Activated CD8-positive, alpha-beta T cell treated with anti-CD3 and anti-CD28 coated beads, Interleukin-2, amount 10 ng/mL, durations not matched to agents 7 days and 5 days (primary cell): ENCODE measurements around the gene METTL2B. TPM values are rescaled to one million over a fixed set of nuclear protein-coding genes. Genes with fewer than 3 reads are reported as not detected.
A peak's percentile ranks its signal among the peaks of the same experiment; 100 is the strongest.
"Not testable (repeated sequence)": the region's sequence is repeated elsewhere in the genome, so short reads cannot be mapped to it uniquely, and the experiment has no call there.

Source experiments
- ATAC-seq: fragments of 150-1000 bp; cut with Tn5 transposase; one replicate; pipeline ENCODE4 v1.10.0; 2021; ENCODE audit warnings: moderate library complexity
- CTCF ChIA-PET: fragments of 350-600 bp; sonication (Branson Sonifier 250); formaldehyde crosslinking; loops from one replicate; lab custom pipeline; 2021; ENCODE audit warnings: antibody characterized with exemption; lab: Charles Lee
- POLR2A ChIA-PET: fragments of 350-600 bp; sonication (Branson Sonifier 250); formaldehyde crosslinking; loops from one replicate; lab custom pipeline; 2021; ENCODE audit warnings: antibody characterized with exemption; lab: Charles Lee
- DNase-seq: peaks from one replicate; pipeline ENCODE4 v3.0.0-alpha.2; 2020
- H3K27ac Mint-ChIP-seq: one replicate; pipeline ENCODE4 v1.8.0; 2021; ENCODE audit warnings: mild to moderate bottlenecking, mixed read lengths
- H3K27me3 Mint-ChIP-seq: one replicate; pipeline ENCODE4 v1.8.0; 2021; ENCODE audit warnings: low read depth, mixed read lengths
- H3K36me3 Mint-ChIP-seq: one replicate; pipeline ENCODE4 v1.8.0; 2021; ENCODE audit warnings: low read depth, mixed read lengths
- H3K4me1 Mint-ChIP-seq: one replicate; pipeline ENCODE4 v1.8.0; 2021; ENCODE audit warnings: low read depth, mixed read lengths
- H3K4me3 Mint-ChIP-seq: one replicate; pipeline ENCODE4 v1.8.0; 2021; ENCODE audit warnings: mild to moderate bottlenecking, mixed read lengths
- H3K9me3 Mint-ChIP-seq: one replicate; pipeline ENCODE4 v1.8.0; 2022; ENCODE audit warnings: mixed read lengths; ENCODE audit not compliant: insufficient read depth
- total RNA-seq, 2 experiments: library from RNA; stranded (reverse); gene quantifications; one replicate each; pipeline ENCODE4 v1.2.3, GENCODE V29; 2021

Gene METTL2B
- total RNA-seq, 2 experiments from 2014 or later, result 29.2 to 32.2 TPM

DNA sequence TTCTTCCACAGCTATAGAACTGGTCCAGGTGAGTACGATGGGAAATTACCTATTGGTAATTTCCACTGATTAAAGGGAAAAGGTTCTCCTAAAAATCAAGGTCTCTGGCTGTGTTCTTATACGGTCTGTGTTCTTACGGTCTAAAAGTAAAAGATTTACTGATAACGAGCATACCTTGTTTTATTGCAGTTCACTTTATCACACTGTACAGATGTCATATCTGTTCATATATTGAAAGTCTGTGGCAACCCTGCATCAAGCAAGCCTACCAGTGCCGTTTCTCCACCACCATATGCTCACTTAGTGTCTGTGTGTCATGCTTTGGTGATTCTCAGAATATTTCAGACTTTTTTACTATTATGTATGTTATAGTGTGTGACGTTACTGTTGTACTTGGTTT lies 11.6 kb downstream of the METTL2B start:
- ATAC-seq, H3K4me3 Mint-ChIP-seq, H3K27me3 Mint-ChIP-seq, H3K4me1 Mint-ChIP-seq, POLR2A ChIA-PET, H3K27ac Mint-ChIP-seq, H3K9me3 Mint-ChIP-seq, DNase-seq, CTCF ChIA-PET: not testable (repeated sequence)
- H3K36me3 Mint-ChIP-seq, result peaks cover 29% of the 10 kb centered on the region

DNA sequence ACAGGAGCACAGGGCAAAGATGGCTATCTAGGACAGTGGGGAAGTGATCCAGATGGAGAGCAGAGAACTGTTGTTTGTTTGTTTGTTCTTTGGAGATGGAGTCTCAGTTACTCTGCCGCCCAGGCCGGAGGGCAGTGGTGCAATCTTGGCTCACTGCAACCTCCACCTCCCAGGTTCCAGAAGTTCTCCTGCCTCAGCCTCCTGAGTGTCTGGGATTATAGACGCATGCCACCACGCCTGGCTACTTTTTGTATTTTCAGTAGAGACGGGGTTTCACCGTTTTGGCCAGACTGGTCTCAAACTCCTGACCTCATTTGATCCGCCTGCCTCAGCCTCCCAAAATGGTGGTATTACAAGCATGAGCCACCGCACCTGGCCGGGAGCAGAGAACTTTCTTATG lies 20.9 kb downstream of the METTL2B start:
- ChIA-PET CTCF (no interaction called here), POLR2A (no interaction called here)
- Mint-ChIP-seq H3K27ac (no peak overlapping the region), H3K9me3 (no peaks in the 10 kb centered on the region), H3K27me3 (no peaks in the 10 kb centered on the region), H3K36me3 (peaks cover 25% of the 10 kb centered on the region), H3K4me1 (no peaks in the 10 kb centered on the region), H3K4me3 (no peak overlapping the region)
- no peak for DNase-seq
- no peak for ATAC-seq

DNA sequence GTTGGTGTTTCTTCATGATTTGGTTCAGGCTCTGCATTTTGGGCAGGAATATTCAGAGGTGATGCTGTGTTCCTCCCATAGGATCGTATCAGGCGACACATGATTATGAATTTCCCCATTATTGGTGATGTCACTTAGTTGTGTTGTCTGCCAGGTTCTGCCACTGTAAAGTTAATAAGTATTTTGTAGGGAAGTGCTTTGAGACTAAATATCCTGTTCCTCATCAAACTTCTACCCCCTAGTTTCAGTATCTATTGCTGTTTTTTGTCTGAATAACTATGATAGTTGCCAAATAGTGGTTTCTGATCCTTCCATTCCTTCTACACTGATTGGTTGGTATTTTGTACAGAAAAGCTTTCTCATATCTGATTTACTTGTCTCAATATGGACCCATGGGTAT lies 28.9 kb downstream of the METTL2B start:
- H3K9me3 Mint-ChIP-seq, H3K4me3 Mint-ChIP-seq, H3K27ac Mint-ChIP-seq, DNase-seq, ATAC-seq, H3K27me3 Mint-ChIP-seq, POLR2A ChIA-PET: not testable (repeated sequence)
- peaks cover 20% of the 10 kb centered on the region for H3K4me1 Mint-ChIP-seq
- CTCF ChIA-PET, result interaction anchor here (0.7 kb wide), 1 partner anchor 78 kb away, joined by 3 read pairs; no protein-coding TSS in a partner anchor
- H3K36me3 Mint-ChIP-seq, result peaks cover 15% of the 10 kb centered on the region

DNA sequence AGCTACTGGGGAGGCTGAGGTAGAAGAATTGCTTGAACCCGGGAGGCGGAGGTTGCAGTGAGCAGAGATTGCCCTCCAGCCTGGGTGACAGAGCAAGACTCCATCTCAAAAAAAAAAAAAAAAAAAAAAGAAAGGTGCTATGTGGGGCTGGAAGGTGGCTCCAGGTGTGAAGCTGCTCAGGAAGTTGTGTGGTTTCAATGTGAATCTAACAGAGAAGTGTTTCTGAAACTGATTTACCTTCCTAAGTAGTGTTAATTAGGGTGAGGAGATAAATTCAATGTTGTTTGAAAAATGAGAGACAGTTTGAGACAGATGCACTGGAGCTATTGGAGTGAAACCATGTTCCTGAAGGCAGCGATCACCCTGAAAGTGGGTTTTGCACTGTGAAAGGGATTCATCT lies 30.3 kb downstream of the METTL2B start:
- peak; percentile 57 for ATAC-seq
- POLR2A ChIA-PET, DNase-seq, H3K4me3 Mint-ChIP-seq, H3K27ac Mint-ChIP-seq, H3K9me3 Mint-ChIP-seq, H3K36me3 Mint-ChIP-seq, CTCF ChIA-PET, H3K27me3 Mint-ChIP-seq: not testable (repeated sequence)
- H3K4me1 Mint-ChIP-seq, result peaks cover 20% of the 10 kb centered on the region

DNA sequence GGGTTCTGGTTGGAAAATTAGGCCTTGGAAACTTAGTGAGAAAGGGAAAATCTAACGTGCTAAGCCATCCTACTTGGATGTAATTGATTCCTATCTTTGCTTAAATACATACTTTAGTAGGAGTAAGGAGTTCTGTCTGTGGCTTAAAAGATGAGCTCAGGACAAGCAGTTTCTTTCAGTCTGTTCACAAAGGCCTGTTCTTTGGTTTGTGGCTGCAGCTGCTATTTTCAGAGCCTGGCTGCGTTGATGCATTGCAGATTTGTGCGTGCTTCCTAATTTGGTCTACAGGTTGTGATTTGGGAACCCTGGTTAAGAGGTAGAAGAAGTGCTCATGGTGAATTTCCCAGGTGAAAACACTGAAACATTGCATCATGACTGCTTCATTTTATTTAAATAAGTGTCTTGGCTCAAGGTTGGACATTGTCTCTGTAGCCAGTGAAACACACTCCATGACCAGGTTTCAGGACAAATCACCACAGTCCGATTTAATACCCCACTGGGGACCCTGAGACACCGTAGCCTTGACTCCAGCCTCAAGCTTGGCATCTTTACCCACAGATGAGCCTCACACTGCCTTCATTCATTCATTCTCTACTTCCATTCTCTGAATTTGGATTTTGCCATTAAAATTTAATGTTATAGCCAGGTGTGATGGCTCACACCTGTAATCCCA lies 30.9 kb downstream of the METTL2B start:
- peak overlapping the region; percentile 20 for H3K27ac Mint-ChIP-seq
- DNase-seq, POLR2A ChIA-PET, H3K4me3 Mint-ChIP-seq, H3K27me3 Mint-ChIP-seq, H3K36me3 Mint-ChIP-seq, H3K9me3 Mint-ChIP-seq, ATAC-seq: not testable (repeated sequence)
- peaks cover 20% of the 10 kb centered on the region for H3K4me1 Mint-ChIP-seq
- CTCF ChIA-PET, result interaction anchor here (1.5 kb wide), 1 partner anchor 80 kb away, joined by 3 read pairs; no protein-coding TSS in a partner anchor

DNA sequence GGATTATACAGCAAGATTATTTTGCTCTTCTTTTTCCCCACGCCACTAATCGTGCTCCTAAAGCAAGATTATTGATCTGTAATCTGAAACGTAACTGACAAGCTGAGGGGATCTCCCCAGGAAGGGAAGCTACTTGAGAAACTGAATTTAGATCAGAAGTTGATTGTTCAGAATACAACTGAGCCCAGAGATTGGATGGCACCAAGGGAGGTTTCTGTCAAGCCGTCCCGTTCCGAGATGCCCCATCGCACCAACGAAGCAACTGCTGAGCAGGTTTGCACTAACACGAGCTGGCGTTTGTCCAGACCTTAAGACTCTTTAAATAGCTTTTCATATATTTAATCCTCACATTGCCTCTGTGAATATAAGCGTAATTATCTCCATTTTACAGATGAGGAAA lies 35.1 kb downstream of the METTL2B start:
- CTCF ChIA-PET, ATAC-seq, H3K36me3 Mint-ChIP-seq, H3K9me3 Mint-ChIP-seq, H3K4me3 Mint-ChIP-seq, POLR2A ChIA-PET, H3K27ac Mint-ChIP-seq, DNase-seq, H3K27me3 Mint-ChIP-seq, H3K4me1 Mint-ChIP-seq: not testable (repeated sequence)

DNA sequence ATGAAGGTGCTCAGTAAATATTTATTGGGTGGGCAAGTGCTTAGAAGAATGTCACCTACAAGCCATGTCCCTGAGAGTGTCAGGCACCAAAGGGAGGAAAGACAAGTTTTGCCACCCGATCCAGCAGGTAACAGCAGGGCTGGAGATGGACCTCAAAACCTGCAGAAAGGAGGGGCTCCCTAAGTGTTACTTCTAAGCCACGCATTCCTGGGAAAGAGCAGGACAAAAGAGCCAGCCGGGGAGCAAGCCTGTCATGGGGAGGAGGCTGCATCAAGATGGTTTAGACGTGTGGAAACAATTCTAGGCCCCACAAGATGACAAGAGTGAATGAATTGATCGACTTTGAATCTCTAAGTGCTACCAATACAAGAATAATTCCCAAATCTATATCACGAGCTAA lies 38.7 kb downstream of the METTL2B start:
- H3K4me3 Mint-ChIP-seq, H3K27me3 Mint-ChIP-seq, CTCF ChIA-PET, POLR2A ChIA-PET, H3K27ac Mint-ChIP-seq, H3K36me3 Mint-ChIP-seq, ATAC-seq, H3K4me1 Mint-ChIP-seq, H3K9me3 Mint-ChIP-seq, DNase-seq: not testable (repeated sequence)

DNA sequence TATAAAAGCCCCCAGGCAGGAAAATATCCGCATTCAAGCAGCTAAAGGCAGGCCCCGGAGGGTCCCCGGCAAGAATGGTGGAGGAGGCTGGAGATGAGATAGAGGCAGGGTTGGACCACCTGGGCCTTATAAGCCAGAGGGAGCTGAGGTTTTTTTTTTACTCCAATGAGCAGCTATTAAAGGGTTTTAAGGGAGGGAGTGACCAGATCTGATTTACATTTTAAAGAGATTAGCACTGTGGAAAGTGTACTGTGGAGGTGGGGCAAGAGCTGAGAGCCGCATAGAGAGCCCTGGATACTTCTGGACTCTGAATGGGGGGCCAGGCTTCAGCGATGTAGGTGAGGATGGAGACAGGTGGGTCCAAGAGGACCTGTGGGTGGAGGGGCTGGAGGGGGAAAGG lies 40.5 kb downstream of the METTL2B start:
- CTCF ChIA-PET, ATAC-seq: not testable (repeated sequence)

DNA sequence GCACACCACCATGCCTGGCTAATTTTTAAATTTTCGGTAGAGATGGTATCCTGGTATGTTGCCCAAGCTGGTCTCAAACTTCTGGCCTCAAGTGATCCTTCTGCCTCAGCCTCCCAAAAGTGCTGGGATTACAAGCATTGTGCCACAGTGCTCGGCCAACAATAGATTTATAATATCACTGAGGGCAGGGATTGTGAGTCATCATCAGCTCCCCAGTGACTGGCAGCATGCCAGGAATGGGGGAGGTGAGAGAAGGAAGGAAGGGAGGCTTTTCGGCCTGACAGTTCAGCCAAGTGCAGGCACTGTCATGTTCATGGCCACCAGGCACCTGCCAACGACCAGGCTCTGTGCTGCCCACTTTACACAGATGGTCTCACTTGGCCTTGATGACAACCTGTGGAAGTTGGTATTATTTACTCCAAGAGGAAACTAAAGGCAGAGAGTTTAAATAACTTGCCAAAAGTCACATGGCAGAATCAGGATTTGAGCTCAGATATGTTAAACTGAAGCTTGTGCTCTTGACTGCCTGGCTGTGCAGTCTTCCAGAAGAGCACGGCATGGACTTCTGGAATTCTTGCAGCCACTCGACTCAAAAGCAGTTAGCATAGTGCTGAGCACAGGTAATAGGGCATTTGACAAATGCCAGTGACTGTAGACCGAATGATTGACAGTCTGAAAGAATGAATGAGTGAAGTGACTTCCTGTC lies 46.8 kb downstream of the METTL2B start:
- CTCF ChIA-PET, result interaction anchor here (1.6 kb wide), 1 partner anchor 48 kb away, joined by 3 read pairs; no protein-coding TSS in a partner anchor
- peak; percentile 67 for ATAC-seq
- H3K4me3 Mint-ChIP-seq, H3K9me3 Mint-ChIP-seq, H3K36me3 Mint-ChIP-seq, POLR2A ChIA-PET, H3K4me1 Mint-ChIP-seq, H3K27me3 Mint-ChIP-seq: not testable (repeated sequence)
- H3K27ac Mint-ChIP-seq, result peak overlapping the region; percentile 64
- peak; percentile 61 for DNase-seq

More for the DNA sequence above, 40.5 kb downstream of the METTL2B start:
- H3K4me3 Mint-ChIP-seq, H3K36me3 Mint-ChIP-seq, DNase-seq, H3K27ac Mint-ChIP-seq, H3K9me3 Mint-ChIP-seq, H3K4me1 Mint-ChIP-seq, H3K27me3 Mint-ChIP-seq, POLR2A ChIA-PET: not testable (repeated sequence)

DNA sequence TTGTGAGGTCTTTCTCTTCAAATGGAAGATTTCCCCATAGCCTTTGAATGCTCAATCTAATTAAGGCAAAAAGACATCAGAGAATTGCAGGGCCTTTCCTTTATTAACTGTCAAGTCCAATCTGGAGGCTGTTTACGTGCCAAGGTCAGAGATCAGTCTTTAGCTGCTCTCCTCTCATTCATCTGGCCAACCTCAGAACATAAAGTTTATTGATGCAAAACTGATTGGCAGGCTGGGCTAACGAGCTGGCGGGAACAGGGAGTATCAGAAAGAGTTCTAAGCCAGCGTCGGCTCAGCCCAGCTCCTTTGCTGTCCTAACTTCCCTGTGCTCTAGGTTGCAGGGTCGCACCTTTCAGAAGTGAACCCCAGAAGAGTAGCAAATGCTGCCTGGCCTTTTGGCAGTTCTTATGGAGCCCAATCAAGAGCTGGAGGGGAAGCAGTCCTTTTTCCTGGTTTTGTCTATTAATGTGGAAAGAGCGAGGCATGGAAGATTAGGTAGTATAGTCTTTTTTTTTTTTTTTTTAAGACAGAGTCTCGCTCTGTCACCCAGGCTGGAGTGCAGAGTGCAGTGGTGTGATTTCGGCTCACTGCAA lies 47.5 kb downstream of the METTL2B start:
- H3K27me3 Mint-ChIP-seq, H3K4me3 Mint-ChIP-seq, ATAC-seq, POLR2A ChIA-PET, H3K36me3 Mint-ChIP-seq, H3K27ac Mint-ChIP-seq, DNase-seq, H3K4me1 Mint-ChIP-seq, H3K9me3 Mint-ChIP-seq: not testable (repeated sequence)
- CTCF ChIA-PET, result interaction anchor here (1.6 kb wide), 1 partner anchor 49 kb away, joined by 3 read pairs; no protein-coding TSS in a partner anchor

DNA sequence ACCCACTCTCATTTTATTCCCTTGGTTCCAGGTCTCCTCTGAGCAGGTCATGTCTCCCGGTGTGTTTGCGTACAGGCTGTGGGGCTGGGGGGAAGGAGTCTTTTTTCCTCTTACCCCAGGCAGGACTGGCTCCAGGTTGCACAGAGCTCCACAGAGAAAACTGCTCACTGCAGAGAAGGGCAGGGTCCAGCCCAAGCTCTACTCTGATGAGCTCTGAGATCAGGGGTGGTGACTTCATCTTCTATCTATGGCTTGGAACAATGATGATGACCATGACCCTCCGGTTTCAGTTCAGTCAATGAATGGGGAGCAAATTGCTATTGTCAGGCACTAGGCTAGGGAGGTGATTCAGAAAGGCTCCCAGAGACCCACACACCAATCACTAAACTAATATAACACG lies 49.0 kb downstream of the METTL2B start:
- H3K27me3 Mint-ChIP-seq, POLR2A ChIA-PET, H3K27ac Mint-ChIP-seq, DNase-seq, ATAC-seq, H3K36me3 Mint-ChIP-seq, H3K9me3 Mint-ChIP-seq, H3K4me3 Mint-ChIP-seq: not testable (repeated sequence)
- H3K4me1 Mint-ChIP-seq, result peaks cover 15% of the 10 kb centered on the region
- CTCF ChIA-PET, result interaction anchor here (1.4 kb wide), 1 partner anchor 98 kb away, joined by 3 read pairs; no protein-coding TSS in a partner anchor

DNA sequence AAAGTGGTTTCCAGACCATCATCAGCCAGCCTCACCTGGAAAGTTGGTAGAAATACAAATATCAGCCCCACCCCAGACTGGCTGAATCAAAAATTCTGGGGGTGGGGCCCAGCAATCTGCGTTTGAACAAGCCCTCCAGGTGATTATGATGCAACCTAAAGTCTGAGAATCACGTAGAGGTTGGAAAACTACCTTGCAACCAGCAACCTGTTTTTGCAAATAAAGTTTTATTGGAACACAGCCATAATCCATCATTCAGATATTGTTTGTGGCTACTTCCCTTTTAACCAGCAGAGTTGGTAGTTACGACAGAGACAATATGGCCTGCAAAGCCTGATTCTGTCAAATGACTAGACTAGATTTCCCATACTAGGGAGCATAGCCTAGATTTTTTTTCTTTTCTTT lies 49.5 kb downstream of the METTL2B start:
- ATAC-seq, DNase-seq, H3K9me3 Mint-ChIP-seq, POLR2A ChIA-PET, H3K4me3 Mint-ChIP-seq, H3K27me3 Mint-ChIP-seq, H3K36me3 Mint-ChIP-seq, H3K27ac Mint-ChIP-seq: not testable (repeated sequence)
- H3K4me1 Mint-ChIP-seq, result peaks cover 15% of the 10 kb centered on the region
- CTCF ChIA-PET, result interaction anchor here (1.4 kb wide), 1 partner anchor 98 kb away, joined by 3 read pairs; no protein-coding TSS in a partner anchor
